Measurements from ENCODE around the gene ZNF331. TPM values are rescaled to one million over a fixed set of nuclear protein-coding genes. Genes with fewer than 3 reads are reported as not detected.

ZNF331 gene
- total RNA-seq, 1 donor from 2014 or later, result 7.9 TPM

GRCh38 chr19:53519446-53519845 is 18.5 kb upstream of the ZNF331 start:
- no peak for DNase-seq (ENCODE audit: low spot score)
- H3K27ac Mint-ChIP-seq (ENCODE audit: unreplicated experiment), result no peak overlapping the region

GRCh38 chr19:53520163-53520546 is 17.8 kb upstream of the ZNF331 start:
- DNase-seq (ENCODE audit: low spot score), result no peak
- Mint-ChIP-seq H3K4me1 (ENCODE audit: low read depth) (peaks cover 14% of the 10 kb centered on the region), H3K9me3 (ENCODE audit: low read depth) (peaks cover 14% of the 10 kb centered on the region), H3K27ac (ENCODE audit: unreplicated experiment) (peak overlapping the region; percentile 80), H3K4me3 (ENCODE audit: unreplicated experiment) (peak overlapping the region; percentile 98), H3K27me3 (ENCODE audit: low read depth) (no peaks in the 10 kb centered on the region), H3K36me3 (ENCODE audit: low read depth) (peaks cover 4% of the 10 kb centered on the region)
- TF ChIP-seq, protein P1, sequence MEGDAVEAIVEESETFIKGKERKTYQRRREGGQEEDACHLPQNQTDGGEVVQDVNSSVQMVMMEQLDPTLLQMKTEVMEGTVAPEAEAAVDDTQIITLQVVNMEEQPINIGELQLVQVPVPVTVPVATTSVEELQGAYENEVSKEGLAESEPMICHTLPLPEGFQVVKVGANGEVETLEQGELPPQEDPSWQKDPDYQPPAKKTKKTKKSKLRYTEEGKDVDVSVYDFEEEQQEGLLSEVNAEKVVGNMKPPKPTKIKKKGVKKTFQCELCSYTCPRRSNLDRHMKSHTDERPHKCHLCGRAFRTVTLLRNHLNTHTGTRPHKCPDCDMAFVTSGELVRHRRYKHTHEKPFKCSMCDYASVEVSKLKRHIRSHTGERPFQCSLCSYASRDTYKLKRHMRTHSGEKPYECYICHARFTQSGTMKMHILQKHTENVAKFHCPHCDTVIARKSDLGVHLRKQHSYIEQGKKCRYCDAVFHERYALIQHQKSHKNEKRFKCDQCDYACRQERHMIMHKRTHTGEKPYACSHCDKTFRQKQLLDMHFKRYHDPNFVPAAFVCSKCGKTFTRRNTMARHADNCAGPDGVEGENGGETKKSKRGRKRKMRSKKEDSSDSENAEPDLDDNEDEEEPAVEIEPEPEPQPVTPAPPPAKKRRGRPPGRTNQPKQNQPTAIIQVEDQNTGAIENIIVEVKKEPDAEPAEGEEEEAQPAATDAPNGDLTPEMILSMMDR (IDR thresholded peaks at IDR 0.05), result no peak

More at GRCh38 chr19:53519446-53519845, 18.5 kb upstream of the ZNF331 start:
- Mint-ChIP-seq H3K4me1 (ENCODE audit: low read depth) (peaks cover 14% of the 10 kb centered on the region), H3K36me3 (ENCODE audit: low read depth) (peaks cover 3% of the 10 kb centered on the region), H3K9me3 (ENCODE audit: low read depth) (peaks cover 14% of the 10 kb centered on the region), H3K4me3 (ENCODE audit: unreplicated experiment) (no peak overlapping the region), H3K27me3 (ENCODE audit: low read depth) (no peaks in the 10 kb centered on the region)
- TF ChIP-seq, protein P1 (IDR thresholded peaks at IDR 0.05), result no peak

DNA sequence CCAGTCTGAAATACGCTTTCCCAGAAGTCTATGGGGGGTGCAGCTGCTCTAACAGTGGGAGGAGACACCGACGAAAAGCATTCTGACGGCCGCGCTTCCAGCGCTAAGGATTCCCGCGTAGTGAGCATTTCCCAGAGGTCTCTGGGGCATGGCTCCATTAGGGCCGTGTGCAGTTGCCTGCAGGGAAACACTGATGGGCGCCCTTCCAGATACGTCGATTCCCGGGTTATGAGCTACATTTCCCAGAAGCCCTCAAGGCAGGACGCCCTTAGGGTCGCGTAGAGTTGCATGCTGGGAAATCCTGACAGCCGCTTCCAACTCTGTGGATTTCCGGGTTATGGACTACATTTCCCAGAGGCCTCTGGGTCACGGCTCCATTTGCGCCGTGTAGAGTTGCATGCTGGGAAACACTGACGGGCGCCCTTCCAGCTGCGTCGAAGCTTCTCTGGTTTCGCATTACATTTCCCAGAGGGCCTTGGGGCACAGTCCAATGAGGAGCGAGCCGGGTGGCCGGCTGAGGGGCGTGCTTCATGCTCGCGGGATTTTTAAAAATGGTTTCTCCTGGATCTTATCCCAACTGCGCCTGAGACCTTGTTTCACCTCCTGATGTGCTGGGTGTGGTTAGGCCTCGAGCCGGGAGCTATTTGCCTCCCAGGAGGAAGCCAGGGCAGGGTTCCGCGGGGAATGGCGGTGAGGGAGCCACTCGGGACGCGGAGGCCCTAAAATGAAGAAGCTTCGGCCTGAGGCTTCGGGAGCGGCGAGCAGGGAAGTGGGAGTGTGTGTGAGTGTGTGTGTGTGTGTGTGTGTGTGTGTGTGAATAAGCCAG is 17.2 kb upstream of the ZNF331 start:
- no peaks in the 10 kb centered on the region for H3K27me3 Mint-ChIP-seq (ENCODE audit: low read depth)
- H3K4me1 Mint-ChIP-seq (ENCODE audit: low read depth), result peaks cover 14% of the 10 kb centered on the region
- DNase-seq (ENCODE audit: low spot score), result no peak
- H3K36me3 Mint-ChIP-seq (ENCODE audit: low read depth), result peaks cover 6% of the 10 kb centered on the region
- peak overlapping the region; percentile 98 for H3K4me3 Mint-ChIP-seq (ENCODE audit: unreplicated experiment)
- H3K27ac Mint-ChIP-seq (ENCODE audit: unreplicated experiment), result peak overlapping the region; percentile 80
- TF ChIP-seq, protein P1 (IDR thresholded peaks at IDR 0.05), result no peak
- peaks cover 19% of the 10 kb centered on the region for H3K9me3 Mint-ChIP-seq (ENCODE audit: low read depth)

- Mint-ChIP-seq H3K27me3 (ENCODE audit: low read depth) (no peaks in the 10 kb centered on the region), H3K4me1 (ENCODE audit: low read depth) (peaks cover 14% of the 10 kb centered on the region), H3K27ac (ENCODE audit: unreplicated experiment) (peak overlapping the region; percentile 80), H3K9me3 (ENCODE audit: low read depth) (peaks cover 24% of the 10 kb centered on the region), H3K36me3 (ENCODE audit: low read depth) (peaks cover 10% of the 10 kb centered on the region), H3K4me3 (ENCODE audit: unreplicated experiment) (peak overlapping the region; percentile 98)
- TF ChIP-seq, protein P1 (IDR thresholded peaks at IDR 0.05), result no peak
- no peak for DNase-seq (ENCODE audit: low spot score)
Measured at GRCh38 chr19:53521373-53522202, 16.4 kb upstream of the ZNF331 start.

DNA sequence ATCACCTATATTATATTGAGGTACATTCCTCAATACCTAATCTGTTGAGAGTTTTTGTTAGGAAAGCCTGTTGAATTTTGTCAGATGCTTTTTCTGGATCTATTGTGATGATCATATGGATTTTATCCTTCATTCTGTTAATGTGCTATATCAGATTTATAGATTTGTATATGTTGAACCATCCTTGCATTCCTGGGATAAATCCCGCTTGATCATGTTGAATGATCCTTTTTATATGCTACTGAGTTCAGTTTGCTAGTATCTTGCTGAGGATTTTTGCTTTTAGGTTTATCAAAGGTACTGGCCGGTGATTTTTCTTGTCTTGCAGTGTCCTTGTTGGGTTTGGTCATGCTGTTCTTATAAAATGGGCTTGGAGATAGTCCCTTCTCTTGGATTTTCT is 12.0 kb upstream of the ZNF331 start:
- TF ChIP-seq, protein P1 (IDR thresholded peaks at IDR 0.05), result no peak
- Mint-ChIP-seq H3K4me3 (ENCODE audit: unreplicated experiment) (no peak overlapping the region), H3K27ac (ENCODE audit: unreplicated experiment) (no peak overlapping the region), H3K4me1 (ENCODE audit: low read depth) (peaks cover 10% of the 10 kb centered on the region), H3K9me3 (ENCODE audit: low read depth) (peaks cover 14% of the 10 kb centered on the region), H3K36me3 (ENCODE audit: low read depth) (peaks cover 8% of the 10 kb centered on the region), H3K27me3 (ENCODE audit: low read depth) (no peaks in the 10 kb centered on the region)
- DNase-seq (ENCODE audit: low spot score), result no peak
